ENCODE measurements around the gene NCOA1.

DNA sequence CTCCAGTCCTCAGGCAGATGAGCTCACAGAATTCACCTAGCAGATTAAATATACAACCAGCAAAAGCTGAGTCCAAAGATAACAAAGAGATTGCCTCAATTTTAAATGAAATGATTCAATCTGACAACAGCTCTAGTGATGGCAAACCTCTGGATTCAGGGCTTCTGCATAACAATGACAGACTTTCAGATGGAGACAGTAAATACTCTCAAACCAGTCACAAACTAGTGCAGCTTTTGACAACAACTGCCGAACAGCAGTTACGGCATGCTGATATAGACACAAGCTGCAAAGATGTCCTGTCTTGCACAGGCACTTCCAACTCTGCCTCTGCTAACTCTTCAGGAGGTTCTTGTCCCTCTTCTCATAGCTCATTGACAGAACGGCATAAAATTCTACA, 216.1 kb downstream of the NCOA1 start:
- TF ChIP-seq, protein P1, sequence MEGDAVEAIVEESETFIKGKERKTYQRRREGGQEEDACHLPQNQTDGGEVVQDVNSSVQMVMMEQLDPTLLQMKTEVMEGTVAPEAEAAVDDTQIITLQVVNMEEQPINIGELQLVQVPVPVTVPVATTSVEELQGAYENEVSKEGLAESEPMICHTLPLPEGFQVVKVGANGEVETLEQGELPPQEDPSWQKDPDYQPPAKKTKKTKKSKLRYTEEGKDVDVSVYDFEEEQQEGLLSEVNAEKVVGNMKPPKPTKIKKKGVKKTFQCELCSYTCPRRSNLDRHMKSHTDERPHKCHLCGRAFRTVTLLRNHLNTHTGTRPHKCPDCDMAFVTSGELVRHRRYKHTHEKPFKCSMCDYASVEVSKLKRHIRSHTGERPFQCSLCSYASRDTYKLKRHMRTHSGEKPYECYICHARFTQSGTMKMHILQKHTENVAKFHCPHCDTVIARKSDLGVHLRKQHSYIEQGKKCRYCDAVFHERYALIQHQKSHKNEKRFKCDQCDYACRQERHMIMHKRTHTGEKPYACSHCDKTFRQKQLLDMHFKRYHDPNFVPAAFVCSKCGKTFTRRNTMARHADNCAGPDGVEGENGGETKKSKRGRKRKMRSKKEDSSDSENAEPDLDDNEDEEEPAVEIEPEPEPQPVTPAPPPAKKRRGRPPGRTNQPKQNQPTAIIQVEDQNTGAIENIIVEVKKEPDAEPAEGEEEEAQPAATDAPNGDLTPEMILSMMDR (IDR thresholded peaks at IDR 0.05; ENCODE audit: insufficient read depth, low read length), result no peak
- TF ChIP-seq, protein P2, sequence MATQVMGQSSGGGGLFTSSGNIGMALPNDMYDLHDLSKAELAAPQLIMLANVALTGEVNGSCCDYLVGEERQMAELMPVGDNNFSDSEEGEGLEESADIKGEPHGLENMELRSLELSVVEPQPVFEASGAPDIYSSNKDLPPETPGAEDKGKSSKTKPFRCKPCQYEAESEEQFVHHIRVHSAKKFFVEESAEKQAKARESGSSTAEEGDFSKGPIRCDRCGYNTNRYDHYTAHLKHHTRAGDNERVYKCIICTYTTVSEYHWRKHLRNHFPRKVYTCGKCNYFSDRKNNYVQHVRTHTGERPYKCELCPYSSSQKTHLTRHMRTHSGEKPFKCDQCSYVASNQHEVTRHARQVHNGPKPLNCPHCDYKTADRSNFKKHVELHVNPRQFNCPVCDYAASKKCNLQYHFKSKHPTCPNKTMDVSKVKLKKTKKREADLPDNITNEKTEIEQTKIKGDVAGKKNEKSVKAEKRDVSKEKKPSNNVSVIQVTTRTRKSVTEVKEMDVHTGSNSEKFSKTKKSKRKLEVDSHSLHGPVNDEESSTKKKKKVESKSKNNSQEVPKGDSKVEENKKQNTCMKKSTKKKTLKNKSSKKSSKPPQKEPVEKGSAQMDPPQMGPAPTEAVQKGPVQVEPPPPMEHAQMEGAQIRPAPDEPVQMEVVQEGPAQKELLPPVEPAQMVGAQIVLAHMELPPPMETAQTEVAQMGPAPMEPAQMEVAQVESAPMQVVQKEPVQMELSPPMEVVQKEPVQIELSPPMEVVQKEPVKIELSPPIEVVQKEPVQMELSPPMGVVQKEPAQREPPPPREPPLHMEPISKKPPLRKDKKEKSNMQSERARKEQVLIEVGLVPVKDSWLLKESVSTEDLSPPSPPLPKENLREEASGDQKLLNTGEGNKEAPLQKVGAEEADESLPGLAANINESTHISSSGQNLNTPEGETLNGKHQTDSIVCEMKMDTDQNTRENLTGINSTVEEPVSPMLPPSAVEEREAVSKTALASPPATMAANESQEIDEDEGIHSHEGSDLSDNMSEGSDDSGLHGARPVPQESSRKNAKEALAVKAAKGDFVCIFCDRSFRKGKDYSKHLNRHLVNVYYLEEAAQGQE (IDR thresholded peaks at IDR 0.05; ENCODE audit: insufficient replicate concordance, low read depth), result no peak
- no peak for TF ChIP-seq SPI1 (IDR thresholded peaks at IDR 0.05; ENCODE audit: borderline replicate concordance, low read depth)
- TF ChIP-seq GABPA (IDR thresholded peaks at IDR 0.05; ENCODE audit: low read depth), result no peak
- no peak for TF ChIP-seq POLR2AphosphoS5 (IDR thresholded peaks at IDR 0.05; ENCODE audit: low read depth)

Measured in HL-60 (cell line).